22Rv1 (cell line): ENCODE results near the gene ZNF117.
"Not testable (repeated sequence)": the region's sequence is repeated elsewhere in the genome, so short reads cannot be mapped to it uniquely, and the experiment has no call there.

Experiments used
- H3K27ac ChIP-seq: fragments of 450-650 bp; 2 replicates; pipeline ENCODE4 v1.5.1; 2017
- ZFX ChIP-seq: fragments of 450-650 bp; IDR thresholded peaks from 2 replicates; pipeline ENCODE4 v1.6.1; 2017; ENCODE audit warnings: antibody characterized with exemption, borderline replicate concordance
- TF ChIP-seq, protein P1 (sequence below): fragments of 450-650 bp; IDR thresholded peaks from 2 replicates; pipeline ENCODE4 v1.5.1; 2017; ENCODE audit warnings: mild to moderate bottlenecking

Gene ZNF117

DNA sequence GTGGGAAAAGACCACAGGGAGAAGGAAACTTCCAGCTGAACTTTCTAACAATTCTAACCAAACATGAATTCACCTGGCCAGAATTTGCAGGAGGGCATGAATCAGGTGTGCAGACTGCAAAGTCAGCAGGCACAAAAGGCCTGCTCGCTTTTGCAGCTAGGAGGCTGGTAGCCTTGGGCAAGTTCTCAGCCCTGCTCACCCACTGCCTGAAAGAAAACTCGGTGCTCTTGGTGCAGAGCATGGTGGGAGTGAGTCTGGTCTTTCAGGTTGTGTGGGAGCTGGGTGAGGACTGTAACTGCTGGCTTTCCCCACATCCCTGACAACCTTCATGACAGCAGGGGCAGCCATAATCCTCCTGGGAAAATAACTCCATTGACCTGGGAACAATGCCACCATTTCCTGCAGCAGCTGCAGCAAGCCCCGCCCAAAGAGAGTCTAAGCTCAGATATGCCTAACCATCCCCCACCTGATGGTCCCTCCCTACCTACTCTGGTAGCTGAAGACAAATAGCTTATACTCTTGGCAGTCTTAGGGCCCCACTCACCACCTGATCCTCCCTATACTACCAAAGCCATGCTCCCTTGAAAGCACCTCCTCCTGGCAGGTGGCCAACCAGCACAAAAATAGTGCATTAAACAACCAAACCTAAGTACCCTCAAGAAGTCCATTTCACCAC, 31.6 kb downstream of the ZNF117 start:
- H3K27ac ChIP-seq, result no peak overlapping the region
- TF ChIP-seq ZFX, result no peak
- TF ChIP-seq, protein P1, sequence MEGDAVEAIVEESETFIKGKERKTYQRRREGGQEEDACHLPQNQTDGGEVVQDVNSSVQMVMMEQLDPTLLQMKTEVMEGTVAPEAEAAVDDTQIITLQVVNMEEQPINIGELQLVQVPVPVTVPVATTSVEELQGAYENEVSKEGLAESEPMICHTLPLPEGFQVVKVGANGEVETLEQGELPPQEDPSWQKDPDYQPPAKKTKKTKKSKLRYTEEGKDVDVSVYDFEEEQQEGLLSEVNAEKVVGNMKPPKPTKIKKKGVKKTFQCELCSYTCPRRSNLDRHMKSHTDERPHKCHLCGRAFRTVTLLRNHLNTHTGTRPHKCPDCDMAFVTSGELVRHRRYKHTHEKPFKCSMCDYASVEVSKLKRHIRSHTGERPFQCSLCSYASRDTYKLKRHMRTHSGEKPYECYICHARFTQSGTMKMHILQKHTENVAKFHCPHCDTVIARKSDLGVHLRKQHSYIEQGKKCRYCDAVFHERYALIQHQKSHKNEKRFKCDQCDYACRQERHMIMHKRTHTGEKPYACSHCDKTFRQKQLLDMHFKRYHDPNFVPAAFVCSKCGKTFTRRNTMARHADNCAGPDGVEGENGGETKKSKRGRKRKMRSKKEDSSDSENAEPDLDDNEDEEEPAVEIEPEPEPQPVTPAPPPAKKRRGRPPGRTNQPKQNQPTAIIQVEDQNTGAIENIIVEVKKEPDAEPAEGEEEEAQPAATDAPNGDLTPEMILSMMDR, result no peak

DNA sequence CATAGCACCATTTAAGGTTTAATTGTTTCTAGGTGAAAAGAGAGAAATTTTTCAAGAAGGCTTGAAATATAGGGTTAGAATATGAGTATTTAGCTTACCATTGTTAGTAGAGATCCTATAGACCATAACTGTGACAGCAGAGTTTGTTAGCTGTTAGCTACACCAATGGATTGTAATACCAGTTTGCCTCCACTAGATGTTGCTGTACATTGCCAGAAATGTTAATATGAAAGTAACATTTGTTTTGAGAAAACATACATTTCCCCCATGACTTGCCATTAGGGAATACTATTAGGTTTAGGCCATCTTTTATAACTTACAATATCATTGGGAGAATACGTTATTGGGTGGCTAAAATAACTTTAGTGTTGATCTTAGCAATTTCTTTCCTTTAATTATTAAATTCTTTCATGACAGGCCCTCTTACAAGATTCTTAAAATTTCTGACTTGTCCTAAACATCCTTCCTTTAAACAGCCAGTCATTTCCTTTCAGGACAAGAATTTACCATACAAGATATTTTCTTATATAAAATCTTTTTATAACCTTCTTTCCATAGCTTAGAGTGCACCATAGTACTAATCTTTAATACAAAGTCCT, 39.5 kb downstream of the ZNF117 start:
- TF ChIP-seq, protein P1, result peak; percentile 92
- TF ChIP-seq ZFX, result no peak
- H3K27ac ChIP-seq, result no peak overlapping the region

DNA sequence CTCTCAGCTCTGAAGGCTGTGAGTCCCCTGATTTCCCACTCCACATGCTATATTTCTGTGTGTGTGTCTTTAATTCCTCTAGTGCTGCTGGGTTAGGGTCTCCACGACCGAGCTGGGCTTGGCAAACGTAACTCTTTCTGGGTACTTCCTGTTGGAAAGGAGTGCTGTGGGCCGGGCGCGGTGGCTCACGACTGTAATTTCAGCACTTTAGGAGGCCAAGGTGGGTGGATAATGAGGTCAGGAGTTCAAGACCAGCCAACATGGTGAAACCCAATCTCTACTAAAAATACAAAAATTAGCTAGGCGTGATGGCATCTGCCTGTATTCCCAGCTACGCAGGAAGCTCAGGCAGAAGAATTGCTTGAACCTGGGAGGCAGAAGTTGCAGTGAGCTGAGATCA, 40.2 kb downstream of the ZNF117 start:
- not testable (repeated sequence) for H3K27ac ChIP-seq

DNA sequence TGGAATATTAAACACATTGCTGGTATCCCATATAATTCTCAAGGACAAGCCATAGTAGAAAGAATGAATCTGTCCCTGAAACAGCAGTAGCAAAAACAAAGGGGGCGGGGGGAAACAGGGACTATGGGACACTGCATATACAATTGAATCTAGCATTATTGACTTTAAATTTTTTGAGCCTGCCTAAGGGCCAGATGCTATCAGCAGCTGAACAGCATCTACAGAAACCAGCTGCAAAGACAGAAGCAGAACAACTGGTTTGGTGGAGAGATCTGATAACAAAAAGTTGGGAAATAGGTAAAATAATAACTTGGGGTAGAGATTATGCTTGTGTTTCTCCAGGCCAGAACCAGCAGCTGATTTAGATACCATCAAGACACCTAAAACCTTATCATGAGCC, 42.1 kb downstream of the ZNF117 start:
- not testable (repeated sequence) for H3K27ac ChIP-seq

DNA sequence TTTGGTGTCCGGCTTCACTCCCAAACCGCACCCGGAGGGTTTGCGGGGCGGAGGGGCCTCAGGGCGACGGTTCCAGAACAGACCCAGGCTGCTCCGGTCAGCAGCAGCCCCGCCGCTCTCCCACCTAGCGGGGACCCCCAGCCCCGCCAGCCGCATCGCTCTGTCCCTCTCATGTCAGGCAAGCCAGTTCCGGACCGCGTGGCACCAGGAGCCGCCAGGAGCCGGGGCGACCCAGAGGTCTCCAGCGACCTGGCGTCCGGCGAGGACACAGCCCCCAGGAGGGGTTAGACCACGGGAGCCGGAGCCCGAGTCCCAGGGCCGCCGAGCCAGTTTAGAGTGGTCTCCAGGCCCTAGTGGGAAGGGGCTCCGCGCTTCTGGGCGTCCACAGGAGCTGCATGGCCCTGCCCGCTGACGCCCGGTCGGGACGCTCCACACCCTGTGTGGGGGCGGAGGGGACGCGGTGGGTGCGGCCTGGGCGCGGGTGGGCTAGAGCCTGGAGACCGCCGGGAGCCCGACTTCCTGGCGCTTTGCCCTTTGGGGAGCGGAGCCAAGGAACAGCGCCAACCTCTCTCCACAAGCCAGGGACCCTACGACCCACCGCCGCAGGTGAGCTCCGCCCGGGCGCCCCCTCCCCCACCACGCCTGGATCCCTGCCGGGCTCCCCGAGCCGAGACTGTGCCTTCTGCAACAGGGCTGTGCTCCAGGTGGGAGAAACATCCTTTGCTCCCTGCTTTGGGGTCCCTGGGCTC, 43.4 kb downstream of the ZNF117 start:
- TF ChIP-seq, protein P1, result no peak
- no peak for TF ChIP-seq ZFX
- no peak overlapping the region for H3K27ac ChIP-seq

DNA sequence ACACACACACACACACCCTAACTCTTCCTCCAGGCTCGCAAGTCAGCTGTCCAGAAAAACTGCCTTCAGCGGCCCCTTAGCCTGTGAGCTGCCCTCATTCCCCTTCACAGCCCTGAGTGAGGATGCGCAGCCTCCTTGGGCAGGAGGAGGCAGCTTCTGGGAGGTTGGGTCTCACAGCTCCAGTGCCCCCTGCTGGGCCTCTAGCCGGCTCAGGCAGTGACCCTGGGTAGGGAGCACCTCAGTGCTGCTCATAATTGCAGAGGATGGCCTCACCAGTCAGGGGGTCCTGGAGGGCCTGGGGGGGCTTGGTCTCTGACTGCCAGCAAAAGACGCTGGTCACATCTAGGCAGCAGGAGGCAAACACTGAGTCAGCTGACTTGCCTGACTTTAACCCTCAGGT, 44.1 kb downstream of the ZNF117 start:
- H3K27ac ChIP-seq, result no peak overlapping the region
- TF ChIP-seq ZFX, result no peak
- TF ChIP-seq, protein P1, result peak; percentile 72

DNA sequence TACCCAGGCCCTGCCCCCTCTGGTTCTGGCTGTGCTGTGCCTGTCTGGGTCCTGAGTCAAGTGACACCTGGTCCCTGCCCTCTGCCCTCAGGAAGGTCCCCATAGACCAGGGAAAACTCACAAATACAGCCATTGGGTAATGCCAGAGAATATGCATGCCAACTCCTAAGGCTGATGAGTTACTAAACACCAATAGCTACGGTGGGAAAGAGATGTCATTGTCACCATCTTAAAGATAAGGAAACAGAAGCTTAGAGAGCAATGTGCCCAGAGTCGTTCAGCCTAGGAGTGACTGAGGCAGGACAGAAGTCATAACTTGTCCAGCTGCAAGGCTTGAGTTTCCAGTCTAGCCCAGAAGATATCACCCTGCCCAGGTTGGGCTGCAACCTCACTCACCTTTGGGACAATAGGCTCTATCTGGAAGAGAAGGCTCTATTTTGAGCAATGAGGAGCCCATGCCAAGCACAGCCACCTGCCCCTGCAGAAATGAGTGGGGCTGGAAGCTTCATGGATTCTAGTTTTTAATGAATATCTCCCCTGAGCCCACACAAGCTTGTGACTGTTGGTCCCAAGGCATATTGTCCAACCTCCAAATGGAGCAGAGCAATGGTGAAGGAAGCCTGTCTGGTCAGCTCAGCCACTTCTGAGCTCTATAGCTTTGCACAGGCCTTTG, 45.2 kb downstream of the ZNF117 start:
- no peak overlapping the region for H3K27ac ChIP-seq
- TF ChIP-seq, protein P1, result no peak
- TF ChIP-seq ZFX, result no peak

DNA sequence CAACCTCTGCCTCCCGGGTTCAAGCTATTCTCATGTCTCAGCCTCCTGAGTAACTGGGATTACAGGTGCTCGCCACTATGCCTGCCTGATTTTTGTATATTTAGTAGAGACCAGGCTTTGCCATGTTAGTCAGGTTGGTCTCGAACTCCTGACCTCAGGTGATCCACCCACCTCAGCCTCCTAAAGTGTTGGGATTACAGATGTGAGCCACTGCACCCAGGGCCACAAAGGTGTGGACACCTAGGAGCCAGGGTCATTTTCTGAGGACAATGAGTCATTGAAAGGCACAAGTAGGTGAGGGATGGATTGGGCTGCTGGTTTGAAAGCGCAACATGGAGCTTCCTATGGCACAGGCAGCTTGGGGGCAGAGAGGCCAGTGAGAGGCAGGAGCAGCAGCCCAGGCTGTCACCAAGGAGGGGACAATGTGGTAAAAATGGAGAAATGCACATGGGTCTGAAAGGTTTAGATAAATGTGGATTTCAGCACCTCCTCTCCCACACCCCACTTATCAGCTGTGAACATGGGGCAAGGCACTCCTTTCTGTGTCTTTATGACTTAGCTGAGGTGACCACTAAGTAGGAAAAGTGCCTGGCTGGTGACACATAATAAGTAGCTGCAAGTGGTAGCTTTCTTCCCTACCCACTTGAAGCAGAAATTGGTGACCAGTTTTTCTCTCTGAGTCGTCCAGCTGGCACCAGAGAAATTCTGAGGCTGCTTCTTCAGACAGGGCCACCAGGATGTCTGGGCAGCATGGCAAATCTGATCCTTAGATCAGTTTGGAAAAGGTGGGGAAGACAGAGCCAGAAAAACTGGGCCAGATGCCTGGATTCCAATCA, 46.0 kb downstream of the ZNF117 start:
- not testable (repeated sequence) for H3K27ac ChIP-seq

DNA sequence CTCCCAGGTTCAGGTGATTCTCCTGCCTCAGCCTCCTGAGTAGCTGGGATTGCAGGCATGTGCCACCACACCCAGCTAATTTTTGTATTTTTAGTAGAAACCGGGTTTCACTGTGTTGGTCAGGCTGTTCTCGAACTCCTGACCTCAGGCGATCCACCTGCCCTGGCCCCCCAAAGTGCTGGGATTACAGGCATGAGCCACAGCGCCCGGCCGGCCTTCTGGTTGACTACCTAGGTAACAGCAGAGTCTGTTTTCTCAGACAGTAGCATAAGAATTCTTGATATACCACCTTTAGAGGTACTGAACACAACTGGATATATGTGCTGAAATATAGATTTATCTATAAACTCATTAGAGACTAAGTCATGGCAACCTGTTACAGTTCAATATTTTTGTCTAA, 50.8 kb downstream of the ZNF117 start:
- not testable (repeated sequence) for H3K27ac ChIP-seq
